LNCaP clone FGC (cell line): ENCODE measurements around the gene LRP2.

Experiments
- DNase-seq: peaks from one replicate; pipeline ENCODE4 v3.0.0-alpha.2; 2011; ENCODE audit warnings: low read depth
- H3K4me3 ChIP-seq: 2 replicates; pipeline ENCODE4 v1.5.1; 2011; ENCODE audit warnings: mild to moderate bottlenecking, low read depth, low read length, control low read depth
- CTCF ChIP-seq: IDR thresholded peaks from 2 replicates; pipeline ENCODE4 v1.5.1; 2012; ENCODE audit warnings: mild to moderate bottlenecking; ENCODE audit not compliant: control insufficient read depth, insufficient read depth; ENCODE audit errors: extremely low read depth

The LRP2 gene

GRCh38 chr2:169178364-169178763 lies 184.0 kb downstream of the LRP2 start:
- no peak overlapping the region for H3K4me3 ChIP-seq
- no peak for TF ChIP-seq CTCF
- no peak for DNase-seq

- no peak for TF ChIP-seq CTCF
- DNase-seq = no peak
These were observed 187.2 kb downstream of the LRP2 start for GRCh38 chr2:169175112-169175511.

GRCh38 chr2:169173876-169174275 lies 188.5 kb downstream of the LRP2 start:
- DNase-seq = peak; percentile 21
- no peak for TF ChIP-seq CTCF
- H3K4me3 ChIP-seq = no peak overlapping the region

More at GRCh38 chr2:169175112-169175511, 187.2 kb downstream of the LRP2 start:
- H3K4me3 ChIP-seq = no peak overlapping the region

- DNase-seq = no peak
- no peak for TF ChIP-seq CTCF
- H3K4me3 ChIP-seq = no peak overlapping the region
These were observed 189.4 kb downstream of the LRP2 start for GRCh38 chr2:169172914-169173313.

DNA sequence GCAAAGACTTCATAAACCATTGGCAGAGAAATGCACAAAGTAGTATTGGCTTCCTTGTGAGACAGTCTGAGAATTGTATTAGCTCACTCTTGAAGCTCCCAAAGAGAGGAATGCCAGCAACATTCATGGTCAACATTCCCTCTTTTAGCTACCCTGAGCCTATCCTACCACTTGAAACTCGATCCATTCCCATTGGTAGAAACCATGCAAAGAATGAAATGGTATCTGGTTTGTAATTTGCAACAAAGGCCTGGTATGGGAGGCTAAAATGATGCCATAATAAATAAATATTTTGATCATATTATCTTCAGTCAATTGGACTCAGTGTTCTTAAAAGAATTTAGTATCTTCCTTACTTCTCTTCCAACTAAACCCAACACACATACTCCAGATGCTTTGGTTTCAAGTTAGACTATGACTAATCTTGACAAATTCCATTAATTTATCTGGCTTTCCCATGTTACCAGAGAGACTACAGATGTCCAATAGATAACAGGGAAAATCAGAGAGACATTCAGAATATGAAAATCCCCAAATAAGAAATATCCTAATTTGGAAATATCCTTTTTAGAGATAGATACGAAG lies 190.1 kb downstream of the LRP2 start:
- DNase-seq = no peak
- no peak overlapping the region for H3K4me3 ChIP-seq
- TF ChIP-seq CTCF = no peak

DNA sequence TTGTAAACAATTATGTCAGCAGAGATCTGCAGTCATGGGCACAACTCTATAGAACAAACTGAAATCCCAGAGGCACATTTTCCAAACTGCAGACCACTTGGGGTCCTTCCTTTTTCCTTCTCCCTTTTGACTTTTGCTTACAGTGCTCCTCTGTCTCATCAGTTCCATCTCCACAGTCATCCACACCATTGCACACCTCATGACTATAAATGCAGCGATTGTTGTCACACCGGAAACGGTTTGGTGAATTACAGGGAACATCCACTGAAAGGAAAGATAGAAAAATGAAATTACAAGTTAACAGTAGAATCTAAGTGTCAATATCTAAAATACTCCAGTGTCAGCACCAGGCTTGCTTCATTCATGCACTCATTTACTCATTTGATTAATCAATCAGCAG lies 196.5 kb downstream of the LRP2 start:
- DNase-seq = no peak
- TF ChIP-seq CTCF = no peak
- H3K4me3 ChIP-seq = no peak overlapping the region

- DNase-seq = no peak
- H3K4me3 ChIP-seq = no peak overlapping the region
- TF ChIP-seq CTCF = no peak
These were observed 198.0 kb downstream of the LRP2 start for GRCh38 chr2:169164311-169164710.
